GM23338 (cell line): ENCODE data around the gene OTUB1.

Experiments
- CTCF ChIP-seq, 2 experiments: fragments of 200-600 bp in 1 of 2; sonication (generic) in 1 of 2; conservative IDR thresholded peaks; 2 replicates each; pipeline versions ENCODE4 v1.5.1 to v1.6.1; 2016 to 2017; ENCODE audit warnings: antibody characterized with exemption in 2 of 2, low read depth in 2 of 2, mild to moderate bottlenecking in 2 of 2, moderate library complexity in 1 of 2
- EZH2 ChIP-seq: fragments of 200-600 bp; sonication (generic); IDR thresholded peaks from one replicate; pipeline ENCODE4 v1.8.0; 2017; ENCODE audit warnings: antibody characterized with exemption, mild to moderate bottlenecking, low read depth; ENCODE audit not compliant: unreplicated experiment

GRCh38 chr11:64043545-64043944 is 57.3 kb downstream of the OTUB1 start:
- TF ChIP-seq CTCF (conservative IDR thresholded peaks at IDR 0.05; ENCODE audit: low read depth in 2 of 2) (no peak), EZH2 (no peak)
